Neural cell (in vitro differentiated cells): ENCODE measurements around the gene HIF1AN. TPM values are rescaled to one million over a fixed set of nuclear protein-coding genes. Genes with fewer than 3 reads are reported as not detected.

Experiments
- H2AFZ ChIP-seq: fragments of 200-600, 300-800 bp; sonication (generic), shearing (Covaris generic); 2 replicates; pipeline ENCODE4 v1.6.0; 2014; ENCODE audit warnings: low read depth, mild to moderate bottlenecking, antibody characterized with exemption, low read length, moderate library complexity
- H3F3A ChIP-seq: fragments of 200-600 bp; shearing (Covaris generic); 2 replicates; pipeline ENCODE4 v1.6.1; 2016; ENCODE audit warnings: mild to moderate bottlenecking, moderate library complexity, mixed read lengths, antibody characterized with exemption, low read length; ENCODE audit not compliant: insufficient read depth, poor library complexity, severe bottlenecking
- H3K27ac ChIP-seq: fragments of 200-600, 300-800 bp; sonication (generic), shearing (Covaris generic); 2 replicates; pipeline ENCODE4 v1.5.1; 2014; ENCODE audit warnings: mild to moderate bottlenecking, low read length, moderate library complexity
- H3K27me3 ChIP-seq: fragments of 300-800, 200-600 bp; sonication (generic), shearing (Covaris generic); 2 replicates; pipeline ENCODE4 v1.6.0; 2014; ENCODE audit warnings: mild to moderate bottlenecking, low read depth, low read length, moderate library complexity; ENCODE audit not compliant: insufficient read depth
- H3K36me3 ChIP-seq: fragments of 300-800, 200-600 bp; sonication (generic), shearing (Covaris generic); 2 replicates; pipeline ENCODE4 v1.5.1; 2014; ENCODE audit warnings: mild to moderate bottlenecking, antibody characterized with exemption, low read length, moderate library complexity; ENCODE audit not compliant: insufficient read depth
- H3K4me2 ChIP-seq: fragments of 300-800, 200-600 bp; sonication (generic), shearing (Covaris generic); 2 replicates; pipeline ENCODE4 v1.6.0; 2014; ENCODE audit warnings: mild to moderate bottlenecking, low read length
- H3K4me3 ChIP-seq: fragments of 300-800, 200-600 bp; sonication (generic), shearing (Covaris generic); 2 replicates; pipeline ENCODE4 v1.5.1; 2014; ENCODE audit warnings: mild to moderate bottlenecking, low read length, moderate library complexity
- H3K79me2 ChIP-seq: fragments of 200-600 bp; shearing (Covaris generic); replicated peaks from 2 replicates; pipeline ENCODE4 v1.6.0; 2014; ENCODE audit warnings: mild to moderate bottlenecking, low read length, moderate library complexity; ENCODE audit not compliant: insufficient read depth
- H3K9ac ChIP-seq: fragments of 300-800, 200-600 bp; sonication (generic), shearing (Covaris generic); 2 replicates; pipeline ENCODE4 v1.6.1; 2016; ENCODE audit warnings: mild to moderate bottlenecking, low read length, mixed read lengths
- H3K9me2 ChIP-seq: fragments of 200-600 bp; shearing (Covaris generic); 2 replicates; pipeline ENCODE4 v1.6.1; 2016; ENCODE audit warnings: mild to moderate bottlenecking, low read length, mixed read lengths; ENCODE audit not compliant: insufficient read depth
- H3K9me3 ChIP-seq: fragments of 200-600, 300-800 bp; sonication (generic), shearing (Covaris generic); 2 replicates; pipeline ENCODE4 v1.6.1; 2016; ENCODE audit warnings: mild to moderate bottlenecking, mixed run types, low read length, moderate library complexity, mixed read lengths
- H4K20me1 ChIP-seq: fragments of 200-600 bp; shearing (Covaris generic); 2 replicates; pipeline ENCODE4 v1.6.1; 2016; ENCODE audit warnings: mild to moderate bottlenecking, mixed run types; ENCODE audit not compliant: insufficient read depth
- CTCF ChIP-seq: fragments of 450-650 bp; IDR thresholded peaks from 2 replicates; pipeline ENCODE4 v1.5.1; 2014; ENCODE audit warnings: antibody characterized with exemption, mild to moderate bottlenecking, moderate library complexity; ENCODE audit not compliant: poor library complexity, severe bottlenecking
- EP300 ChIP-seq: fragments of 450-650 bp; conservative IDR thresholded peaks from 2 replicates; pipeline ENCODE4 v1.6.1; 2014; ENCODE audit warnings: antibody characterized with exemption, mild to moderate bottlenecking, moderate library complexity; ENCODE audit not compliant: poor library complexity, severe bottlenecking
- EZH2 ChIP-seq: fragments of 200-600, 300-800 bp; shearing (Covaris generic), sonication (generic); IDR thresholded peaks from 2 replicates; pipeline ENCODE4 v1.6.1; 2014; ENCODE audit warnings: antibody characterized with exemption, low read length, borderline replicate concordance, mild to moderate bottlenecking; ENCODE audit not compliant: insufficient read depth, poor library complexity, severe bottlenecking
- MXI1 ChIP-seq: fragments of 450-650 bp; conservative IDR thresholded peaks from 2 replicates; pipeline ENCODE4 v1.6.1; 2014; ENCODE audit warnings: antibody characterized with exemption, mild to moderate bottlenecking; ENCODE audit not compliant: poor library complexity, severe bottlenecking
- POLR2AphosphoS5 ChIP-seq: IDR thresholded peaks from 2 replicates; pipeline ENCODE4 v1.6.1; 2012
- RAD21 ChIP-seq: fragments of 450-650 bp; conservative IDR thresholded peaks from 2 replicates; pipeline ENCODE4 v1.6.1; 2014; ENCODE audit warnings: antibody characterized with exemption, mild to moderate bottlenecking, moderate library complexity
- REST ChIP-seq: IDR thresholded peaks from 2 replicates; pipeline ENCODE4 v1.6.1; 2012; ENCODE audit warnings: borderline replicate concordance
- SMC3 ChIP-seq: fragments of 450-650 bp; conservative IDR thresholded peaks from 2 replicates; pipeline ENCODE4 v1.6.1; 2014; ENCODE audit warnings: antibody characterized with exemption, mild to moderate bottlenecking, moderate library complexity; ENCODE audit not compliant: poor library complexity
- TAF1 ChIP-seq: IDR thresholded peaks from 2 replicates; pipeline ENCODE4 v1.6.1; 2012; ENCODE audit warnings: low read depth
- polyA plus RNA-seq: library from polyadenylated mRNA; depleted of rRNA; stranded (reverse); fragments of >200 nt; gene quantifications from 2 replicates; pipeline ENCODE4 v1.2.3, GENCODE V29; 2014

Gene HIF1AN
- polyA plus RNA-seq, 1 donor from 2014 or later = 16.1 TPM

GRCh38 chr10:100554902-100555301 lies 19.2 kb downstream of the HIF1AN start:
- no peaks in the 10 kb centered on the region for H3F3A ChIP-seq
- H3K79me2 ChIP-seq = no peaks in the 10 kb centered on the region
- no peak overlapping the region for H3K4me2 ChIP-seq
- no peak overlapping the region for H3K4me3 ChIP-seq
- no peak overlapping the region for H3K9ac ChIP-seq
- no peak for TF ChIP-seq EZH2
- no peak for TF ChIP-seq REST
- no peak for TF ChIP-seq CTCF
- TF ChIP-seq TAF1 = no peak
- no peak for TF ChIP-seq POLR2AphosphoS5
- TF ChIP-seq SMC3 = no peak
- TF ChIP-seq EP300 = no peak
- TF ChIP-seq RAD21 = no peak
- no peak for TF ChIP-seq MXI1
- H3K27ac ChIP-seq = no peak overlapping the region
- no peaks in the 10 kb centered on the region for H3K9me3 ChIP-seq
- no peaks in the 10 kb centered on the region for H3K27me3 ChIP-seq
- H4K20me1 ChIP-seq = no peaks in the 10 kb centered on the region
- no peaks in the 10 kb centered on the region for H3K9me2 ChIP-seq
- no peak overlapping the region for H2AFZ ChIP-seq
- no peaks in the 10 kb centered on the region for H3K36me3 ChIP-seq

GRCh38 chr10:100560248-100560647 lies 24.5 kb downstream of the HIF1AN start:
- TF ChIP-seq REST (no peak), EZH2 (no peak), TAF1 (no peak), CTCF (no peak), EP300 (no peak)
- H3F3A ChIP-seq = no peaks in the 10 kb centered on the region
- H3K4me2 ChIP-seq = no peak overlapping the region
- H2AFZ ChIP-seq = no peak overlapping the region
- no peak overlapping the region for H3K27ac ChIP-seq
- no peaks in the 10 kb centered on the region for H3K9me3 ChIP-seq
- no peaks in the 10 kb centered on the region for H3K9me2 ChIP-seq
- H4K20me1 ChIP-seq = no peaks in the 10 kb centered on the region
- no peaks in the 10 kb centered on the region for H3K79me2 ChIP-seq
- no peak overlapping the region for H3K9ac ChIP-seq
- H3K4me3 ChIP-seq = no peak overlapping the region
- no peaks in the 10 kb centered on the region for H3K36me3 ChIP-seq
- H3K27me3 ChIP-seq = no peaks in the 10 kb centered on the region
